Esophagus muscularis mucosa (tissue), 4 donors: ENCODE results near the gene RADIL.

Experiments
- CTCF ChIP-seq, 3 experiments: fragments of 200-600 bp in 2 of 3; fragments of 450-650 bp in 1 of 3; sonication (generic) in 2 of 3; IDR thresholded peaks; one replicate each; pipeline ENCODE4 v1.5.1; 2017 to 2019; ENCODE audit warnings: antibody characterized with exemption in 3 of 3, mild to moderate bottlenecking in 2 of 3, moderate library complexity in 1 of 3
- EP300 ChIP-seq: sonication (generic); formaldehyde crosslinking; IDR thresholded peaks from one replicate; pipeline ENCODE4 v1.6.1; 2017; ENCODE audit warnings: antibody characterized with exemption
- POLR2A ChIP-seq: fragments of 450-650 bp; IDR thresholded peaks from one replicate; pipeline ENCODE4 v1.6.1; 2017; ENCODE audit warnings: antibody characterized with exemption, moderate library complexity, mild to moderate bottlenecking, low read depth
- POLR2AphosphoS5 ChIP-seq, 2 donors: sonication (generic); formaldehyde crosslinking; IDR thresholded peaks; one replicate each; pipeline ENCODE4 v1.6.1; 2017; ENCODE audit warnings: antibody characterized with exemption in 2 of 2

- TF ChIP-seq CTCF (IDR thresholded peaks at IDR 0.05) (no peak), POLR2A (no peak), EP300 (no peak), POLR2AphosphoS5 (IDR thresholded peaks at IDR 0.05) (no peak)
Observed at GRCh38 chr7:4837041-4837802, 46.3 kb downstream of the RADIL start.
